ENCODE data around the gene ATG3. TPM values are rescaled to one million over a fixed set of nuclear protein-coding genes. Genes with fewer than 3 reads are reported as not detected.

The ATG3 gene
- total and polyA plus RNA-seq, 2 of the 8 experiments (the other 6 are each of a cell fraction or from before 2014, with no cell fraction given), result 27.3 to 55.3 TPM

GRCh38 chr3:112504123-112504522 lies 57.6 kb downstream of the ATG3 start (continued):
- no peak for TF ChIP-seq CEBPB (IDR thresholded peaks at IDR 0.05; ENCODE audit: low read depth, low read length)
- TF ChIP-seq SUZ12 (IDR thresholded peaks at IDR 0.05; ENCODE audit: low read length), result no peak
- TF ChIP-seq HDAC2 (IDR thresholded peaks at IDR 0.05; ENCODE audit: borderline replicate concordance in 1 of 2, low read depth in 2 of 2, low read length in 2 of 2), result no peak
- TF ChIP-seq EZH2 (IDR thresholded peaks at IDR 0.05; ENCODE audit: low read depth, low read length, severe bottlenecking), result no peak
- no peak for TF ChIP-seq NANOG (IDR thresholded peaks at IDR 0.05; ENCODE audit: insufficient read depth, low read depth, low read length, poor library complexity, severe bottlenecking)
- TF ChIP-seq CBX5 (IDR thresholded peaks at IDR 0.05; ENCODE audit: low read depth, low read length), result no peak
